BE2C (cell line): Measurements from ENCODE around the gene CR2.

Experiments used
- DNase-seq: peaks from one replicate; pipeline ENCODE4 v3.0.0-alpha.2; 2020
- H3K27me3 ChIP-seq: fragments of 250-450 bp; sonication (Bioruptor Pico); 2 replicates; pipeline ENCODE4 v1.5.1; 2020; ENCODE audit warnings: mild to moderate bottlenecking
- H3K36me3 ChIP-seq: fragments of 250-450 bp; sonication (Bioruptor Pico); 2 replicates; pipeline ENCODE4 v1.5.1; 2020; ENCODE audit warnings: mild to moderate bottlenecking
- H3K4me1 ChIP-seq: fragments of 250-450 bp; sonication (Bioruptor Pico); 2 replicates; pipeline ENCODE4 v1.5.1; 2020
- H3K4me3 ChIP-seq: 2 replicates; pipeline ENCODE4 v1.5.1; 2011; ENCODE audit warnings: low read depth, low read length
- H3K9me3 ChIP-seq: fragments of 250-450 bp; sonication (Bioruptor Pico); 2 replicates; pipeline ENCODE4 v1.5.1; 2020
- CTCF ChIP-seq: IDR thresholded peaks from 2 replicates; pipeline ENCODE4 v1.5.1; 2012; ENCODE audit warnings: mild to moderate bottlenecking, low read depth, low read length

CR2 gene

GRCh38 chr1:207414606-207415108 is 39.5 kb upstream of the CR2 start:
- no peak for DNase-seq
- H3K4me1 ChIP-seq, result no peaks in the 10 kb centered on the region
- peaks cover 8% of the 10 kb centered on the region for H3K27me3 ChIP-seq
- TF ChIP-seq CTCF, result no peak
- no peaks in the 10 kb centered on the region for H3K9me3 ChIP-seq
- H3K36me3 ChIP-seq, result no peaks in the 10 kb centered on the region
- no peak overlapping the region for H3K4me3 ChIP-seq

- DNase-seq, result no peak
- H3K27me3 ChIP-seq, result peaks cover 16% of the 10 kb centered on the region
- H3K4me3 ChIP-seq, result no peak overlapping the region
- H3K9me3 ChIP-seq, result no peaks in the 10 kb centered on the region
- no peak for TF ChIP-seq CTCF
- H3K4me1 ChIP-seq, result no peaks in the 10 kb centered on the region
- H3K36me3 ChIP-seq, result no peaks in the 10 kb centered on the region
These were observed 37.1 kb upstream of the CR2 start for GRCh38 chr1:207417076-207417475.

- TF ChIP-seq CTCF, result no peak
- Histone ChIP-seq H3K36me3 (no peaks in the 10 kb centered on the region), H3K4me3 (no peak overlapping the region)
These were observed 35.8 kb upstream of the CR2 start for GRCh38 chr1:207418351-207418750.

GRCh38 chr1:207420109-207420508 is 34.0 kb upstream of the CR2 start:
- DNase-seq, result no peak
- Histone ChIP-seq H3K9me3 (no peaks in the 10 kb centered on the region), H3K4me1 (no peaks in the 10 kb centered on the region), H3K36me3 (no peaks in the 10 kb centered on the region), H3K27me3 (peaks cover 24% of the 10 kb centered on the region), H3K4me3 (no peak overlapping the region)
- TF ChIP-seq CTCF, result no peak

More at GRCh38 chr1:207418351-207418750, 35.8 kb upstream of the CR2 start:
- Histone ChIP-seq H3K4me1 (no peaks in the 10 kb centered on the region), H3K9me3 (no peaks in the 10 kb centered on the region), H3K27me3 (peaks cover 16% of the 10 kb centered on the region)
- no peak for DNase-seq

- TF ChIP-seq CTCF, result no peak
- H3K36me3 ChIP-seq, result no peaks in the 10 kb centered on the region
These were observed 33.0 kb upstream of the CR2 start for GRCh38 chr1:207421078-207421477.

GRCh38 chr1:207423560-207424292 is 30.4 kb upstream of the CR2 start:
- no peaks in the 10 kb centered on the region for H3K4me1 ChIP-seq
- H3K9me3 ChIP-seq, result no peaks in the 10 kb centered on the region
- no peak for TF ChIP-seq CTCF
- no peak overlapping the region for H3K4me3 ChIP-seq
- DNase-seq, result no peak
- H3K27me3 ChIP-seq, result peaks cover 16% of the 10 kb centered on the region
- no peaks in the 10 kb centered on the region for H3K36me3 ChIP-seq

More at GRCh38 chr1:207421078-207421477, 33.0 kb upstream of the CR2 start:
- Histone ChIP-seq H3K9me3 (no peaks in the 10 kb centered on the region), H3K27me3 (peaks cover 20% of the 10 kb centered on the region), H3K4me1 (no peaks in the 10 kb centered on the region), H3K4me3 (no peak overlapping the region)
- no peak for DNase-seq
